GM13977 (cell line): Measurements from ENCODE around the gene ASTL.

Experiments
- DNase-seq: peaks from one replicate; pipeline ENCODE4 v3.0.0; 2012; ENCODE audit warnings: low spot score
- in situ Hi-C: fragments of 300-500 bp; cut with MboI; formaldehyde crosslinking; loops from one replicate; pipeline ENCODE4 v1.12.0; 2022; ENCODE audit warnings: low sequenced_read_pairs, low pct_unique_long_range_greater_than_20kb, mixed read lengths, inconsistent platforms; ENCODE audit not compliant: unreplicated experiment
- TF ChIP-seq, protein P1 (sequence below): IDR thresholded peaks from 2 replicates; pipeline ENCODE4 v1.5.1; 2012; ENCODE audit warnings: mild to moderate bottlenecking, control low read depth; ENCODE audit not compliant: insufficient read depth; ENCODE audit errors: extremely low read depth, missing control alignments

Gene ASTL

DNA sequence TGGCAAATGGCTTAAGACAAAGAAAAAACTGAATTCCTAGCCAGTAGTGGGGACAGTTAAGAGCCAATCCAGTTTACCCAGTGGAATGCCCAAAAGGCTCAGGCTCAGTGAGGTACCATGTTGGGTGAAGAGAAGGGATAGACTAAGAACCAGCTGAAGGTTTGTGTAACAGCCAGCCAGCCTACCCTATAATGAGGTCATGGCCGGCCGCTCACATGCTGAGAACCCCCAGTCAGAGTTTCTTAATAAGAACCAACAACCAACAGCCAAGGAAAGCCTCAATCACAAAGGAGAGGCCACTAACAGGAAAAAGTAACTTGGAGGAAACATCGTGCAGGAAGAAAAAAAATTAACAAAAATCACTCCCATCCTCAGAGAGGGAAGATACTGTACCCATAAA, 32.3 kb upstream of the ASTL start:
- TF ChIP-seq, protein P1, sequence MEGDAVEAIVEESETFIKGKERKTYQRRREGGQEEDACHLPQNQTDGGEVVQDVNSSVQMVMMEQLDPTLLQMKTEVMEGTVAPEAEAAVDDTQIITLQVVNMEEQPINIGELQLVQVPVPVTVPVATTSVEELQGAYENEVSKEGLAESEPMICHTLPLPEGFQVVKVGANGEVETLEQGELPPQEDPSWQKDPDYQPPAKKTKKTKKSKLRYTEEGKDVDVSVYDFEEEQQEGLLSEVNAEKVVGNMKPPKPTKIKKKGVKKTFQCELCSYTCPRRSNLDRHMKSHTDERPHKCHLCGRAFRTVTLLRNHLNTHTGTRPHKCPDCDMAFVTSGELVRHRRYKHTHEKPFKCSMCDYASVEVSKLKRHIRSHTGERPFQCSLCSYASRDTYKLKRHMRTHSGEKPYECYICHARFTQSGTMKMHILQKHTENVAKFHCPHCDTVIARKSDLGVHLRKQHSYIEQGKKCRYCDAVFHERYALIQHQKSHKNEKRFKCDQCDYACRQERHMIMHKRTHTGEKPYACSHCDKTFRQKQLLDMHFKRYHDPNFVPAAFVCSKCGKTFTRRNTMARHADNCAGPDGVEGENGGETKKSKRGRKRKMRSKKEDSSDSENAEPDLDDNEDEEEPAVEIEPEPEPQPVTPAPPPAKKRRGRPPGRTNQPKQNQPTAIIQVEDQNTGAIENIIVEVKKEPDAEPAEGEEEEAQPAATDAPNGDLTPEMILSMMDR, result no peak
- in situ Hi-C loops, result no loop called here
- no peak for DNase-seq

DNA sequence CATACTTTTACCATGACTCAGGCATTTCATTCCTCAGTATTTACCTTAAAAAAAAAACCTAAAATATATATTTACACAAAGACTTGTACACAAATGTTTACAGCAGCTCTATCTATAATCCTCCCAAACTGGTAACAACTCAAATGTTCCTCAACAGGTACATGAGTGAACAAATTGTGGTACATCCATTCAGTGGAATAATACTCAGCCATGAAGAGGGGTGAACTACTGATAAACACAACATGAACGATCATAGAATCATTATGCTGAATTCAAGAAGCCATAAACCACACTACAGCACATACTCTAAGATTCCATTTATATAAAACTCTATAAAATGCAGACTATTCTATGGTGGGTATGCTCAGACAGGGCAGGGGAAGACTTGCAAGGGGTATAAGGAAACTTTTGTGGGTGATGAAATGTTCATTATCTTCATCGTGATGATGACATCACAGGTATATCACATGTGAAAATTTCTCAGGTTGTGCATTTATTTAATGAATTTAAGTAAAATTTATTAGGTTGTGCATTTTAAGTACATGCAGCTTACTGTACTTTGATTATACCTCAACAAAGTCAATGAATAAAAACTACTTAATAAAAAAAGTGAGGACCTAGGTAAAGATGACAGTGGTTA, 31.7 kb upstream of the ASTL start:
- no peak for DNase-seq
- in situ Hi-C loops, result no loop called here
- TF ChIP-seq, protein P1, result no peak

DNA sequence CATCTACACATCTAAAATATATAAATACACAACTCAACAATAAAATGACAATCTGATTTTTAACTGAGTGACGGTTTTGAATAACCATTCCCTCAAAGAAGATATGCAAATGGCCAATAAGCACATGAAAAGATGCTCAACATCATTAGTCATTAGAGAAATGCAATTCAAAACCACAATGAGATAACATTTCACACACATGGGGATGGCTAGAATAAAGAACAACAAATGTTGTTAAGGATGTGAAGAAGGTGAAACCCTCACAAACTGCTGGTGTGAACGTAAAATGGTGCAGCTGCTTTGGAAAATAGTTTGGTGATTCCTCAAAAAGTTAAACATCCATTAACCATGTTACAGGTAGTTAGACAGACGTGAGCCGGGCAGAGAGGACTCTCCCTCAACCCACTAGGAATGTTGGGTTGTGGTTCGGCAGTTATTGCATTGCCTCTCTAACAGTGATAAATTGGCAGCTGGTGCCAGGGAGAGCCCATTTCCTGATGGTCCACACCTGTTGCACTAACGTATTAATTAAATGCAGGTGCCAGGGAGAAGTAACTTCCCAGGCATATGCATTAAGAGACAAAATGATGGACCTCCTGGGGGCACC, 29.2 kb upstream of the ASTL start:
- in situ Hi-C loops, result no loop called here
- TF ChIP-seq, protein P1, result no peak
- no peak for DNase-seq

DNA sequence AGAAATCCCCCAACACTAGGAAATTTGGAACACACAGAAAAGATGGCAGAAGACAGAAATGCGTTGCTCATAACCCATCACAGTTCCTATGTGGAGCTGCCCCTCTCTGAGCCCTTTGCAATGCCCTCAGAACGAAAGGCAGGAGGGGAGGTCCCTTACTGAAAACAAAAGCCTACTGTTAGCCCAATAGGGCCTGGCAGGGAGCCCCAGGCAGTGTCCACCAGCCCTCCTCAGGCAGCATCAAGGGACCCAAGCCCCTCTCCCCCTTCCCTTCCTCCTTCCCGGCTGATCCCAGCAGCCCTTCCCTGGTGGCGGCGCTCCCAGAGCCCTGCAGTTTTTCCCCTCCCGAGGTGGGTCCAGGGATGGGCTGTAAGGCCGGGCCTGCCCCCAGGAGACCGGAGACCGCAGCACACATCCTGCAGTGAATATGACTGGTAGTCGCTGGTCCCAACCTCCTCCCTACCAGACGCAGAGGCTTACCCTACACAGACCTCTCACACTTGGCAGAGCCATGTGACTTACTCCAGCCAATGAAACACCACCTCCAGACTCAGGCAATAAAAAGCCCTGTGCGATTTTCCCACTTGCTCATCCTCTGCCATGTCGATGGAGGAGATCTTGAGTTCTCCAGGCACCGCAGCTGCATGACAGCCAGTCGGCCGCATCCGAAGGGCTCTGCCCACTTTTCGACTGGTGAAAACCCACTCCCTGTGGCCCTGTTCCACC, 26.3 kb upstream of the ASTL start:
- in situ Hi-C loops, result no loop called here
- DNase-seq, result peak; percentile 82
- TF ChIP-seq, protein P1, result no peak

DNA sequence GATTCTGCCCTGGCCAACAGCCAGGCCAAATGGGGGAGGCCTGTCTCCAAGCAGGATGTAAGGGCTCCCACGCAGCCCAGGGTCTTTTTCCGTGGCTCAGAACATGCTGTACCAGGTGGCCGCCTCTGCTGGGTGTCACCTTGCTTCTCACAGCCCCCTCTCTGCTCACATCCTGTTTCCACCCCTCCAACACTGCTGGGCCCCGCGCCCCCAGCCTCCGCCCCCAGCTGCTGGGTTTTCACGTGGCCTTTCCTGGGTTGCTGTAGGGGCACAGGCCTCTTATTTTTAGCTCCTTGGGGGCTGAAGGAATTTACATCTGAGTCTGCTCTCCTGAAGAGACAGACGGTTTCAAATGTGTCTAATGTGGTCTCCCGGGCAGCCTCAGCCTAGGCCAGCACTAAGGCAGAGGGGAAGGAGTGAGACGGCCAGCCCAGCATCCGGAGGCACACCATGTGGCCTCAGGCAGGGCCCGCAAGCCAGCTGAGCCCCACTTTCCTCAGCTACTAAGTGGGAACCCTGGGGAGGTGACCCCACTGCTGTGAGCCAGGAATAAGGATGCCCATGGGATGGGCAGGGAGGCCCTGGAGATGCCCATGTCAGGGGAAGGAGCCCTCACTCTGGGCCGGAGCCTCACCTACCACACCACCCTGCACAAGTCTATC, 25.6 kb upstream of the ASTL start:
- DNase-seq, result peak; percentile 74
- in situ Hi-C loops, result no loop called here
- TF ChIP-seq, protein P1, result no peak

DNA sequence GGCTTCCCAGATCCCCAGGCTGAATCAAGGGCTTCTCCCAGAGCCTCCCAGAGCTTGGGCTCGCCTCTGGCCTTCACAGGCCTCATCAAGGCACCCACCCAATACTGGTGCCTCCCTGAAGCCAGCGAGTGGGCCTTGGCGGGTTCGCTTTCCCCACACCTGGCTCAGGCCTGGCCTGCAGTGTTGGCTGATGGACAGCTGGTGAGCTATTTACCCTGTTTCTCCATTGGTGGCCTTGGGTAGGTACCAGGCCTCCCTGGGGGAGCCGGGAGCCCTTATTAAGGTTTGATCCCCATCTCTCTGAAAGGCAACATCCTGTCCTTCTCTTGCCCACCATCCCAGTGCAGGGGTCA, 25.1 kb upstream of the ASTL start:
- DNase-seq, result no peak
- TF ChIP-seq, protein P1, result no peak
- in situ Hi-C loops, result no loop called here
